HT-29 (cell line): Measurements from ENCODE around the gene C22orf23. TPM values are rescaled to one million over a fixed set of nuclear protein-coding genes. Genes with fewer than 3 reads are reported as not detected.

Experiments used
- DNase-seq: peaks from one replicate; pipeline ENCODE4 v3.0.0-alpha.2; 2015; ENCODE audit warnings: low spot score
- total RNA-seq: library from RNA; depleted of rRNA; stranded (reverse); fragments of >200 nt; shearing (Covaris generic); gene quantifications from 2 replicates; pipeline ENCODE4 v1.2.3, GENCODE V29; 2014

Gene C22orf23
- total RNA-seq, 1 experiment from 2014 or later: not detected

DNA sequence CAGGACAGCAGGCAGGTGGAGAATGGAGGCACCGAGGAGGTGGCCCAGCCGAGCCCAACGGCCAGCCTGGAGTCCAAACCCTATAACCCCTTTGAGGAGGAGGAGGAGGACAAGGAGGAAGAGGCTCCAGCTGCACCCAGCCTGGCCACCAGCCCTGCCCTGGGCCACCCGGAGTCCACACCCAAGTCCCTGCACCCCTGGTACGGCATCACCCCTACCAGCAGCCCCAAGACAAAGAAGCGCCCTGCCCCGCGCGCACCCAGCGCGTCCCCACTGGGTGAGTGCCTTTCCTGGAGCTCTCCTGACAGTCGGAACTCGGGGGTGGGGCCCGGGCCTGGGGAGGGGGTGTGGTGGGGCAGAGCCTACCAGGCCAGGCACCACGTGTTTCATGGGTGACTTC, 27.6 kb downstream of the C22orf23 start:
- no peak for DNase-seq

DNA sequence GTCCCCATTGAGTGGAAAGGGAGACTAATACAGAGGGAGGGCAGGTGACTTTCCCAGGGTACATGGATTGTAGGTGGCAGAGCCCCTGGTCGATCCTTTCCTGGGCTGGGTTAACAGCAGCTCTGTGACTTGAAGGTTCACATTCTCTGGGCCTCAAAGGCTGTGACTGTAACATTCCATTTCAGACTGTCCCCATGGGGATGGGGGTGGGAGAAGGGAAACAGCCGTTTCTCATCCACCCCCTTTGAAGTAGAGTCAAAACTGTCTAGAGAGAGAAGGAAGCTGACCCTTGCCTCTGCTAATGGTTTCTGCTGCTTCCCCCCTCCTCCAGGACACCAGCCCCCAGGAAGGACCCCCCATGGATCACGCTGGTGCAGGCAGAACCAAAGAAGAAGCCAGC, 28.1 kb downstream of the C22orf23 start:
- no peak for DNase-seq

GRCh38 chr22:37924386-37925065, 28.9 kb downstream of the C22orf23 start:
- no peak for DNase-seq

GRCh38 chr22:37923927-37924326, 29.5 kb downstream of the C22orf23 start:
- no peak for DNase-seq

GRCh38 chr22:37922191-37922590, 31.2 kb downstream of the C22orf23 start:
- DNase-seq: no peak

GRCh38 chr22:37920126-37920525, 33.3 kb downstream of the C22orf23 start:
- no peak for DNase-seq

DNA sequence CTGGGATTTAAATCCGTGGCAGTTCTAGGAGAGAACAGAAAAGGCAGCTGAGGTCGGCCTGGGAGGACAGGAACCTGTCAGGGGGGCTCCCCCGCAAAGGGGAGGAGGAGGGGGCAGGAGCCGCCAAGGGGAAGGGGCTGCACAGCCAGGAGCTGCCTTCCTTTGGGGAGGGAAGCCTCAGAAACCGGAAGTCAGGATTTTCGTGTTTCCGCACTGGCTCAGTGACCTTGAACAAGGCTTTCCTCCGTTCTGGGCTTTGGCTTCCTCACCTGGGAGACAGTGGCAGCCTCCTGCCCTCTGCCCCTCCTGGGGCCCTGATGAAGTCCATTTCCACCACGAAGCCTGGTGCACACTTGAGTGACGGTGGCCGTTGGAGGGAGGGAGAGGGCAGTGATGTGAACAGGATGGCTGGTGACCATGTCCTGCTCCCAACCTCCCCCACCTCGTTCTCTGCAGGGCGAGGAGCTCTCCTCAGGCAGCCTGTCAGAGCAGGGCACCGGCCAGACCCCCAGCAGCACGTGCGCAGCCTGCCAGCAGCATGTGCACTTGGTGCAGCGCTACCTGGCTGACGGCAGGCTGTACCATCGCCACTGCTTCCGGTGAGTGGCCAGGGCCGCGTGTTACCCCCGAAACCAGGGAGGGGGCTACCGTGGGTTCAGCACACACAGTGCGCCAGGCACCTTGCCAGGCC, 34.7 kb downstream of the C22orf23 start:
- DNase-seq: no peak

DNA sequence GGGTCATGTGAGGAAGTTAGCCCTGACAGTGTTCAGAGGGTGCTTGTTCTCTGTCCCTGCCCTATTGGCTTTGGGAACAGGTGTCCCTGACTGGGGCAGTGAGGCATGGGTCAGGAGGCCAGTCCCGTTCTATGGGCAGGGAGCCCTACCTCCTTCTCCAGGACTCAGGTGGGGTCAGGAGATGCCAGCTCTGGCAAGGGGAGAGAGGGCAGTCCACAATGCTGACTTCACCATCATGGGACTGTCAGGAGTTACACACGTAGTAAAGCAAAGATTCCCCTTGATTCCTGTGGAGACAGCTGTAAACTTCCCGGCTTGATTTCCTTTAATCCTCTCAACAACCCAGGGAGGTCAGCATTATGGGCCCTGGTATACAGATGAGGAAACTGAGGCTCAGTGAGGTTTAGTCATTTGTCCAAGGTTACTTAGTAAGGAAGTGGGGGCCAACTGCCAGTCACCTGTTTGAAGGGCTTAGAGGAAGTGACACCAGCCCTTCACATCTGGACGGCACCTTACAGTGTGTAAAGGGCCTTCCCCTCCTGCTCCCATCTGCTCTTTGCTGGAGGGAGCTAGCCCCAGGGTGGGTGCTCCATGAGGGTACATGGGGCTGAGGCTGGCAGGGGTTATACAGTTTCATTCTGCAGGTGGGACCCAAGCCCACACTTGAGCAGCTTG, 35.4 kb downstream of the C22orf23 start:
- DNase-seq: no peak

DNA sequence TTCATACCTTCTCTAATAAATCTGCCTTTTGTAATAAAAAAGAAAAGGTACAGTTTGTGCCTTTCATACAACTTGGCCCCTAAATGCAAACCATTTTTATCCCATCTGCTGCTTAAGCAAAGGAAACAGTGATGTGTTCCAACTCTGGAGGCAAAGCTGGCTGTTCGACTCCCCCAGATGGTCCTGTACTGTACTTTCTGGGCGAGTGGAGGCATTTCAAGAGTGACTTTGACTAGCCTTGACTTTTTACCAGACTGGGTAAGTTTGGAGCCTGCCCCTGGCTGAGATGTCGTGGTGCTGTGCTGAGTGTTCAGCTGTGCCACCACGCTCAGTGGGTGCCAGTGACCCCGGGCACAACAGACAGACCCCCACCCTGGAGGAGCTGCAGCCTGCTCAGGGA, 37.1 kb downstream of the C22orf23 start:
- DNase-seq: no peak

DNA sequence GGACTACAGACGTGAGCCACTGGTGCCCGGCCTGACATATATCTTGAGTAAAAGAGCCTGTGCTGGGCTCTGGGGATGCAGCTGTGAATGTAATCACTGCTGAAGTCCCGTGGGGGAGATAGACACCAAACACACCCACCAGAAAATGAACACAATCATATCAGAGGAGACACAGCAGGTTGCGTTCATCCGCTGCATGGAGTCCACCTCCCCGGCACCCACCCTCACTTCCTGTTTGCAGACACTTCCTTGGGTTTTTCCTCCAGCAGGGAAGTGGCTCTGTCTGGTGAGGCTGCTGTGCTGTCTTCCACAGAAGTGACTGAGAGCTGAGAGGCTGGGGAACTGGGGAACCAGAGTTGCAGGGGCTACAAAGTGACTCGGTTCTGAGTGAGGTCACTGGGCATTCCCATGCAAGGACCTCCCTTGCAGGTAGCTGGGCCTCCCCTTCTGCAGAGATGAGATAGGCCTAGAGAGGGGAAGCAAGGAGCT, 40.1 kb downstream of the C22orf23 start:
- no peak for DNase-seq

GRCh38 chr22:37912171-37912570, 41.2 kb downstream of the C22orf23 start:
- no peak for DNase-seq

- no peak for DNase-seq
These were observed 41.7 kb downstream of the C22orf23 start for GRCh38 chr22:37911697-37912096.

DNA sequence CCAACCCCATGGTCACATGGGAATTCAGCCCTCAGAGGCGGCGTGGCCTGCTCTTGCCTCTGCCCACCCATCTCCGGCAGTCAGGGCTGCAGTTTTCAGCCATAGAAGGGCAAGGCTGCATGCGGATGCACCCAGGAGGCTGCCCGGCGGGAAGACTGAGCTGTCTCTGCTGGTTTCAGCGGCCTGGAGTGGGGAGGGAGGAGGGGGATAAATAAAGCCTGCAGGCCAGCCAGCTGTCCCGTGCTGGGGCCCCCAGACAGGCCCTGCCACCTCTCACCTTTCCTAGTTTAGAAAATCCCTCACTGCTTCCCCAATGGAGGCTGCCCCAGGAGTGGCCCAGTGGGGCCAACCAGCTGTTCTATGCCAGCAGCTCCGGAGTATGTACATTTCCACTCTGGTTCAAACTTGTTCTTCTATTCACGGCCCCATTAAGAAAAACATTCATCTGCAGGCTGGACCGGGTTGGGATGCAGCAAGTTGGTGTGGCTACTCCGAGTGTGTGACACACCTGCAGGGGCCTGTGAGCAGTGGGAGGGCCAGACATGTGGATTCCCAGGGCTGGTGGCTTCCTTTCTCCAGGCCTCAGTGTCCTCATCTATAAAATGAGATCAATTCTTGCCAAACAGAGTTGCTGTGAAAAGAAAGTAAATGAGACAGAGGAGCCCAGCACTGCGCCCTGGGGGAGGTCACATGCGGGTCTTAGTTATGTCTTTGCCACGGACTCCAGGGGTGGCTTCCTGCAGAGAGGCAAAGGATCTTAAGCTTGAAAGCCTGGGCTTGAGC, 42.3 kb downstream of the C22orf23 start:
- DNase-seq: no peak

GRCh38 chr22:37909766-37910165, 43.6 kb downstream of the C22orf23 start:
- DNase-seq: no peak

GRCh38 chr22:37907036-37907954, 46.1 kb downstream of the C22orf23 start:
- DNase-seq: peak; percentile 4

GRCh38 chr22:37906364-37907008, 46.9 kb downstream of the C22orf23 start:
- DNase-seq: no peak

DNA sequence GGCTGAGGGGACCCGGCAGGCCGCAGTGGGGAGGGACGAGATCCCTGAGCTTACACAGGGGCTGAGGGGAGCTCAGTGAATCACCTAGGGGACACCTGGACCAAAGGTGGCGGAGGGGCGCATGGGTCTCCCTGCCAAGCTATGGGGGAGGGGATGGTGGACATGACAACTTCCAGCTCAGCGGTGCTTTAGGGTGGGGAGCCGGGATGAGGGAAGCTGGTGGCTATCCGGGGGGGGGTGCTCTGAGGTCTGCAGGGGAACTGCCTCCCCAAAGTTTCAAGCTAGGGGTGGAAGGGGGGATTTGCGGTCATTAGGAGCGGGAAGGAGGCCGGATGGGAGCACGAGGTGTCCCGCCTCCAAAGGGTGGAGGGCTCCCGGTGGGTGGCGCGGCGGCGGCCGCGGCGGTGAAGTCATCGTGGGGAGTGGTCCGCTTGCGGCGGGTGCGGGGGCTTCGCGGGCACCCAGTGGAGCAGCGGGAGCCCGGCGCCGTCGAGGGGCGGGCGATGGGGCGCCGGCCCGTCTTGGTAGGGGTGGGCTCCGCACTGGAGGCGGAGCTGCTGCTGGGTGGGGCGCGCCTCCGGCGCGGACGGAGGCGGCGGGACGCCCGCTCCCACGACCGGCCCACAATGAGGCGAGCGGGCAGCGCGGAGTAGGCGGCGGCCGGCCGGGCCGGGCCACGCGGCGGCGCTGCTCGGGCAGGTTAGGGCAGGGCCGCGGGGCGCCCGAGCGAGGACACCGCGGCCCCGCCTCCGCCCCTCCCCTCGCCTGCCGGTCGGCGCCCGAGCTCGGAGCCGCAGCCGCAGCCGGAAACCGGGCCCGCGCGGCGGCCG, 47.7 kb downstream of the C22orf23 start, which contains the start of gene MICALL1:
Gene MICALL1, plus strand, starts transcription at position 764 of the 830 bp plus-strand sequence. CDS start 126 bp downstream, outside the sequence.
- DNase-seq: peak; percentile 62

GRCh38 chr22:37904572-37905533, 48.5 kb downstream of the C22orf23 start:
- no peak for DNase-seq
